ENCODE results near the gene RNF32. TPM values are rescaled to one million over a fixed set of nuclear protein-coding genes. Genes with fewer than 3 reads are reported as not detected.

Gene RNF32
- total RNA-seq, 4 donors from 2014 or later: 0.85 TPM; not detected in 3

GRCh38 chr7:156668130-156668741 lies 27.7 kb downstream of the RNF32 start:
- Histone ChIP-seq H3K27me3 (no peaks in the 10 kb centered on the region), H3K9me3 (no peaks in the 10 kb centered on the region), H3K4me3 (no peak overlapping the region), H3K4me1 (no peaks in the 10 kb centered on the region), H3K27ac (no peak overlapping the region), H3K36me3 (peaks cover 0 to 11% of the 10 kb centered on the region in 2 donors)
- in situ Hi-C loops (cut with MboI; ENCODE audit: low sequenced_read_pairs in 4 of 4): no loop called here
- ATAC-seq (no peak), DNase-seq (no peak)
- intact Hi-C loops (cut with DNase I; ENCODE audit: low total_unique reads): no loop called here
- TF ChIP-seq POLR2A (IDR thresholded peaks at IDR 0.05) (no peak), CTCF (IDR thresholded peaks at IDR 0.05 in 4 of 5, conservative IDR thresholded peaks at IDR 0.05 in 1 of 5) (no peak)

- ATAC-seq: no peak
- H3K36me3 ChIP-seq: peaks cover 0 to 11% of the 10 kb centered on the region in 2 donors
- no peaks in the 10 kb centered on the region for H3K4me1 ChIP-seq
- no peaks in the 10 kb centered on the region for H3K9me3 ChIP-seq
- H3K27me3 ChIP-seq: no peaks in the 10 kb centered on the region
- DNase-seq: no peak
- TF ChIP-seq CTCF (IDR thresholded peaks at IDR 0.05 in 4 of 5, conservative IDR thresholded peaks at IDR 0.05 in 1 of 5) (no peak), POLR2A (IDR thresholded peaks at IDR 0.05) (no peak)
- intact Hi-C loops (cut with DNase I; ENCODE audit: low total_unique reads): no loop called here
- H3K27ac ChIP-seq: no peak overlapping the region
- no peak overlapping the region for H3K4me3 ChIP-seq
- in situ Hi-C loops (cut with MboI; ENCODE audit: low sequenced_read_pairs in 4 of 4): no loop called here
Observed at GRCh38 chr7:156669035-156669828, 28.7 kb downstream of the RNF32 start.

- TF ChIP-seq CTCF (IDR thresholded peaks at IDR 0.05 in 4 of 5, conservative IDR thresholded peaks at IDR 0.05 in 1 of 5): no peak
- TF ChIP-seq POLR2A (IDR thresholded peaks at IDR 0.05): no peak
- Histone ChIP-seq H3K27me3 (no peaks in the 10 kb centered on the region), H3K9me3 (no peaks in the 10 kb centered on the region), H3K4me3 (no peak overlapping the region), H3K36me3 (peaks cover 0 to 37% of the 10 kb centered on the region in 2 donors), H3K4me1 (no peaks in the 10 kb centered on the region), H3K27ac (no peak overlapping the region)
- intact Hi-C loops (cut with DNase I; ENCODE audit: low total_unique reads) (no loop called here), in situ Hi-C loops (cut with MboI; ENCODE audit: low sequenced_read_pairs in 4 of 4) (no loop called here)
- no peak for ATAC-seq
- no peak for DNase-seq
Observed at GRCh38 chr7:156673454-156673853, 32.9 kb downstream of the RNF32 start.

- H3K36me3 ChIP-seq: peaks cover 0 to 42% of the 10 kb centered on the region in 2 donors
- intact Hi-C loops (cut with DNase I; ENCODE audit: low total_unique reads): no loop called here
- H3K4me3 ChIP-seq: no peak overlapping the region
- no peaks in the 10 kb centered on the region for H3K9me3 ChIP-seq
- in situ Hi-C loops (cut with MboI; ENCODE audit: low sequenced_read_pairs in 4 of 4): no loop called here
- ATAC-seq: no peak
- DNase-seq: no peak
- no peaks in the 10 kb centered on the region for H3K4me1 ChIP-seq
- no peaks in the 10 kb centered on the region for H3K27me3 ChIP-seq
- TF ChIP-seq POLR2A (IDR thresholded peaks at IDR 0.05): no peak
- no peak for TF ChIP-seq CTCF (IDR thresholded peaks at IDR 0.05 in 4 of 5, conservative IDR thresholded peaks at IDR 0.05 in 1 of 5)
- no peak overlapping the region for H3K27ac ChIP-seq
Observed at GRCh38 chr7:156673902-156674301, 33.3 kb downstream of the RNF32 start.
